OCI-LY7 (cell line): ENCODE measurements around the gene TICAM1. TPM values are rescaled to one million over a fixed set of nuclear protein-coding genes. Genes with fewer than 3 reads are reported as not detected.
"Not testable (repeated sequence)": the region's sequence is repeated elsewhere in the genome, so short reads cannot be mapped to it uniquely, and the experiment has no call there.

Experiments
- BruUV-seq: library from RNA; stranded (reverse); fragments of 400-500 nt; replicated peaks from 2 replicates; lab custom pipeline; 2021; lab: Mats Ljungman, UMichigan
- CTCF ChIA-PET: fragments of 300-600 bp; sonication (Branson Sonifier 250); formaldehyde crosslinking; loops from one replicate; lab custom pipeline; 2022; ENCODE audit warnings: antibody characterized with exemption; ENCODE audit not compliant: unreplicated experiment; lab: Charles Lee
- POLR2A ChIA-PET: fragments of 300-600 bp; sonication (Branson Sonifier 250); formaldehyde crosslinking; loops from one replicate; lab custom pipeline; 2022; ENCODE audit warnings: antibody characterized with exemption; lab: Charles Lee
- DNase-seq: peaks from one replicate; pipeline ENCODE4 v3.0.0-alpha.2; 2015; ENCODE audit warnings: low spot score
- H2AFZ ChIP-seq: fragments of 200-600 bp; sonication (generic), shearing (Covaris generic); 2 replicates; pipeline ENCODE4 v1.6.1; 2014; ENCODE audit warnings: mild to moderate bottlenecking, antibody characterized with exemption, low read length, moderate library complexity
- H3K27ac ChIP-seq: fragments of 200-600 bp; sonication (generic); 2 replicates; pipeline ENCODE4 v1.5.1; 2014; ENCODE audit warnings: mixed run types, low read depth, mild to moderate bottlenecking, moderate library complexity, low read length, inconsistent platforms; ENCODE audit not compliant: poor library complexity, severe bottlenecking
- H3K36me3 ChIP-seq: fragments of 200-600 bp; sonication (generic); 2 replicates; pipeline ENCODE4 v1.6.1; 2014; ENCODE audit warnings: mild to moderate bottlenecking, antibody characterized with exemption, low read length, moderate library complexity, mixed read lengths; ENCODE audit not compliant: insufficient read depth
- H3K4me1 ChIP-seq: fragments of 200-600 bp; sonication (generic); 2 replicates; pipeline ENCODE4 v1.5.1; 2014; ENCODE audit warnings: mild to moderate bottlenecking, low read length; ENCODE audit not compliant: insufficient read depth, poor library complexity, severe bottlenecking
- H3K4me2 ChIP-seq: fragments of 200-600 bp; sonication (generic); 2 replicates; pipeline ENCODE4 v1.6.1; 2014; ENCODE audit warnings: mild to moderate bottlenecking, low read length
- H3K4me3 ChIP-seq: fragments of 200-600 bp; sonication (generic); 2 replicates; pipeline ENCODE4 v1.5.1; 2014; ENCODE audit warnings: mild to moderate bottlenecking, low read depth, low read length; ENCODE audit not compliant: poor library complexity, severe bottlenecking
- H3K79me2 ChIP-seq: fragments of 200-600 bp; sonication (generic); 2 replicates; pipeline ENCODE4 v1.6.1; 2016; ENCODE audit warnings: low read depth, mild to moderate bottlenecking, low read length, moderate library complexity, mixed read lengths; ENCODE audit not compliant: insufficient read depth
- H3K9me2 ChIP-seq: fragments of 200-600 bp; sonication (generic); 2 replicates; pipeline ENCODE4 v1.6.1; 2016; ENCODE audit warnings: mild to moderate bottlenecking, low read length, mixed read lengths; ENCODE audit not compliant: insufficient read depth
- H3K9me3 ChIP-seq: fragments of 200-600 bp; sonication (generic); 2 replicates; pipeline ENCODE4 v1.6.1; 2014; ENCODE audit warnings: mild to moderate bottlenecking, mixed run types, low read length, mixed read lengths
- H4K20me1 ChIP-seq: fragments of 200-600 bp; sonication (generic); 2 replicates; pipeline ENCODE4 v1.6.1; 2014; ENCODE audit warnings: mild to moderate bottlenecking, antibody characterized with exemption, low read length, moderate library complexity, mixed read lengths; ENCODE audit not compliant: insufficient read depth
- CTCF ChIP-seq: fragments of 200-600 bp; sonication (generic); conservative IDR thresholded peaks from 2 replicates; pipeline ENCODE4 v1.5.1; 2014; ENCODE audit warnings: mild to moderate bottlenecking, antibody characterized with exemption, low read length, moderate library complexity, mixed read lengths
- EZH2phosphoT487 ChIP-seq: fragments of 200-600 bp; sonication (generic); IDR thresholded peaks from 2 replicates; pipeline ENCODE4 v1.6.1; 2018; ENCODE audit warnings: low read depth, borderline replicate concordance, mild to moderate bottlenecking, mixed run types, antibody characterized with exemption, low read length, moderate library complexity, mixed read lengths
- intact Hi-C: fragments of 100-400 bp; cut with micrococcal nuclease; formaldehyde crosslinking; loops from one replicate; pipeline ENCODE4 v1.10.0; 2022; ENCODE audit not compliant: unreplicated experiment
- total RNA-seq, 2 experiments: library from RNA; depleted of rRNA in 1 of 2; stranded (reverse); fragments of >200 nt in 1 of 2; shearing (Covaris generic) in 1 of 2; gene quantifications; 2 replicates each; pipeline ENCODE4 v1.2.3, GENCODE V29; 2014 to 2022

The TICAM1 gene
- total RNA-seq, 2 experiments from 2014 or later, result 6.8 to 26.7 TPM

GRCh38 chr19:4853506-4853905 is 22.0 kb upstream of the TICAM1 start:
- BruUV-seq, H4K20me1 ChIP-seq, DNase-seq, intact Hi-C loops, H3K4me2 ChIP-seq, H2AFZ ChIP-seq, H3K27ac ChIP-seq, H3K9me2 ChIP-seq, H3K4me3 ChIP-seq, H3K79me2 ChIP-seq, H3K9me3 ChIP-seq, CTCF ChIA-PET: not testable (repeated sequence)
- POLR2A ChIA-PET, result interaction anchor here (0.6 to 0.9 kb wide), 2 partner anchors 58 to 173 kb away, joined by 3 read pairs; no protein-coding TSS in a partner anchor
- Histone ChIP-seq H3K4me1 (peaks cover 37% of the 10 kb centered on the region), H3K36me3 (peaks cover 68% of the 10 kb centered on the region)

GRCh38 chr19:4852484-4852883 is 21.0 kb upstream of the TICAM1 start:
- BruUV-seq, result no TSS peak
- Histone ChIP-seq H3K4me1 (peaks cover 43% of the 10 kb centered on the region), H3K27ac (no peak overlapping the region), H3K36me3 (peaks cover 71% of the 10 kb centered on the region), H3K9me2 (no peaks in the 10 kb centered on the region), H3K9me3 (no peaks in the 10 kb centered on the region), H3K4me2 (no peak overlapping the region), H4K20me1 (no peaks in the 10 kb centered on the region), H3K4me3 (no peak overlapping the region), H2AFZ (no peak overlapping the region), H3K79me2 (peaks cover 4% of the 10 kb centered on the region; the same call in 1 of the 2 replicates)
- ChIA-PET CTCF (no interaction called here), POLR2A (no interaction called here)
- no peak for DNase-seq
- TF ChIP-seq CTCF, result no peak
- no peak for TF ChIP-seq EZH2phosphoT487
- intact Hi-C loops, result no loop called here

GRCh38 chr19:4851551-4852290 is 20.2 kb upstream of the TICAM1 start:
- TF ChIP-seq EZH2phosphoT487, result no peak
- peak; percentile 92 for TF ChIP-seq CTCF
- Histone ChIP-seq H4K20me1 (no peaks in the 10 kb centered on the region), H3K4me3 (no peak overlapping the region), H3K27ac (peak overlapping the region; percentile 91), H3K9me3 (no peaks in the 10 kb centered on the region), H3K4me1 (peaks cover 43% of the 10 kb centered on the region), H3K4me2 (peak overlapping the region; percentile 56; the same call in 1 of the 2 replicates), H3K36me3 (peaks cover 71% of the 10 kb centered on the region), H3K9me2 (no peaks in the 10 kb centered on the region), H3K79me2 (peaks cover 4% of the 10 kb centered on the region; the same call in 1 of the 2 replicates), H2AFZ (no peak overlapping the region)
- CTCF ChIA-PET, result interaction anchor here (0.7 to 2.6 kb wide), 3 partner anchors 8 to 42 kb away, joined by 3 to 28 read pairs (median 3); no protein-coding TSS in a partner anchor
- no TSS peak for BruUV-seq
- POLR2A ChIA-PET, result interaction anchor here (3.5 kb wide), 1 partner anchor 41 kb away, joined by 15 read pairs; no protein-coding TSS in a partner anchor
- intact Hi-C loops, result loop anchor here (1.0 kb wide), 1 partner anchor 42 kb away; no protein-coding TSS in a partner anchor
- peak; percentile 77 for DNase-seq
